ENCODE measurements around the gene LYRM9. TPM values are rescaled to one million over a fixed set of nuclear protein-coding genes. Genes with fewer than 3 reads are reported as not detected.
"Not testable (repeated sequence)": the region's sequence is repeated elsewhere in the genome, so short reads cannot be mapped to it uniquely, and the experiment has no call there.

The LYRM9 gene
- 8.3 TPM in 2 replicates for total RNA-seq

DNA sequence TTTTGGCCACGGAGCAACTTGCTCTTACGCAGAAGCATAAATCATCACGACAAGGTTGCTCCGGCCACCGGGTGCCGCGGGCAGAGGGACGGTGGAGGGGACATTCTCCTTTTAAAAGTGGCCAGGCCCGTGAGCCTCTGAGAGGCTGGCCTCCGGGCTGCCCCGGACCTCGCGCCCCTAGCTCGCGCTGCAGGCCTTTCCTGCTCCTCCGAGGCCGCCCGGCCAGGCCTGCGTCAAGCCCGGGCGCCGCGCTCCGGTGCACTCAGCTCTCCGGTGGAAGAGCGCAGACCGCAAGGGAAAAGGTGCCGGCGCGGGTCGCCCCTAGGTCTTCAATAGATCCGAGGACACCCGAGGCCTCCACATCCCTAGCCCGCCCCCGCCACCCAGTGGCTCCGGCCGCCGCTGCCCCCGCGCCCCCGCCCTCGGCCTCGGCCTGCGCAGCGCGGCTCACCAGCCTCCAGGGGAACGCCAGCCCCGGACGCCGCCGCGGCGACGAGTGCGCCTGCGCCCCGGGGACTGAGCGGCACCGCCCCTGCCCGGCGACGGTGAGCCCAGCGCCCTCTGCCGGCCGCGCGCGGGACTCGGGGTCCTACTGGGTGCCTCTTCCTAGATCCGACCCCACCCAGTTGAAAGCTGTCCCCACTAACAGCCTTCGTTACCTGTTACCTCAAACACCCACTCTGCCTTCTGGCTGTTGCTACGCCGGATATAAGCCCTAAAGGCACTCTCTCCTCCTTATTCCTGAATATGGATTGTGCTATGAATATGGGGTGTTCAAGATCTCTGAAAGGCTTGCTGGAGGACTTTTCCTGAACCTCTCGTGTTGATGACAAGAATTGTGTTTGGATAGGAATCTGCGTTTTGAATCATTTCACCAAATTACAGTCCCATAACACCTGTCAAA is at the start of gene LYRM9:
LYRM9 (minus strand) TSS at position 500 of the 904 bp plus-strand sequence. CDS start 10,671 bp downstream, outside the sequence.
- peak; percentile 49 for DNase-seq (ENCODE audit: low read depth)

DNA sequence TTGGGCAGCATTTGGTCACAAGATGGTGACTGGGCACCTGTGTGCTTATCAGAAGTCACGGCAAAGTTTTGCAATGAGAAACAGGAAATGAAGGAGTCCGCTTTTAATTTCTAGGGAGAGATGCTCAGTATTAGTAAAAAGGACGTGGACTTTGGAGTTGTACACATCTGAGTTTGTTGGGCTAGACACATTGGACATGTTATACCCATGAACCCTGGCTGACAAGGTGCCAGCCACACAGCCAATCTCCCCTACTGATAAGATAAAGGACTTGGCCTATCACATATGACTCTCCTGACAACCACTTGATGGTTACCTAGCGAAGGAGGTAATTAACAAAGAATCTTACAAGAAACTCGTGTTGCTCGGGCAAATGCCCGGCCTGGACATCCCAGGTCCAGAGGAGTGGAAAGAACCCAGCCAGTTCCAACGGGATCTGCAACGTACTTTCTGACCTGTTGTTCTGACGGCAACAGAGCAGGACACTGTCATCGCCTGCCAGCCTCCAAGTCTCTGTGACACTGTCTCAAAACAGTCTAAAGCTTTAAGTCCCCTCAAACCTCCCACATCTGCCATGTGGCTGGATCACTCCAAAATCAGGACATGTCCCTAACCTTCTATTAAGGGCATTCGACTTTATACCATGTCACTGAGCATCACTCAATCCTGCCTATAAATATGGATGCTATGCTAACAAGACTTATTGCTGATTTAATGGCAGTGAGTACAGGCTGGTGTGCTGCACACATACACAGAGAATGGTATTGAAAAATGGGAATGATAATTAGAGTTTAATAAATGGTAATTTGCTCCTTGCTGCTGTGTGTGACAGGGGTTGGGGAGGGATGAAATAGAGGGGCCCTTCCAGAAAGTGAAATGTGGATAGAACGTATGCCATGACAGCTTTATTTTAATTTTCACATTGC is 47.6 kb upstream of the LYRM9 start:
- no peak for DNase-seq (ENCODE audit: low read depth)

DNA sequence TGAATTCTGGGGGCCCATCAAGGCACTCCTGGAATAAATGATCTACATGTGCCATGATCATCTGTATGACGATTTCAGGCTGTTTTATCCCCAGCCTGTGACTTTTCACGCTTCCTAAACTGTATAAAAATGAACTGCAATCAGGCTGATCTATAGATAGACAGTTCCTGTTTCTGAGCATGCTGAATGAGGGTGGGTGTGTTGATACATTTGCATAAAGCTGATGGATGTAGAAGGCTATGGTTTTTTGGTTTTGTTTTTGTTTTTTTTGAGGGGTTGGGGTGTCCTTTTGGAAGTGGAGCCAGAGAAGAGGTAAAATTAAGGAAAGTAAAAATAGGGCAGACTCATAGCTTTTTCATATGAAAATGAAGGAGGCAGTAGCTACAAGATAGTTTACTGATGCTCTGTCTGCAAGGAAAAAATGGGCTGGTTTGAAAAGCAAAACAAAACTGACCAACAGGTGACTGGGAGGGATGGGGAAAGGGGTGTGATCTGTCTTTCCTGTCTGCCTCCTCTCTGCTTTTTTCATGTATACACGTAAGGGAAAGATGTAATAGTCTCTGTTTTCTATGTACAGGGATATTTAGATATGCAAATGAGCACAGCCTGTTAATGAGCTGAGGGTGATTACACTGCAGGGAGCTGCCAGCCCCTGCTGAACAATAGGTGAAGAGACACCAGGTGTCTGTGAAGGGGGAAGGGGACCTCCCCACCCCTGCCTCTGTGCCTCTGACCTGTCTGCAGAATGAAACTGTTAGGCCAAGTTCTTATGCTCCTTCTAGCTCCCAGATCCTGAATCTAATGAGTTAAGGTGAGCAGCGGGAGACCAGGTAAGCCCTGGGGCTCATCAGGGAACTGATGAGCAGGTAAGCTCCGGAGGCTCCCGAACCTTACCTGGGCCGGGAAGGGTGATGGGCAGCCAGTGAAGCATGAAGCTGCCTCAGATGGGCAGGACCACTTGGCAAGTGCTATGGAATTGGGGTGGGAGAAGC is 46.6 kb upstream of the LYRM9 start:
- no peak for DNase-seq (ENCODE audit: low read depth)

DNA sequence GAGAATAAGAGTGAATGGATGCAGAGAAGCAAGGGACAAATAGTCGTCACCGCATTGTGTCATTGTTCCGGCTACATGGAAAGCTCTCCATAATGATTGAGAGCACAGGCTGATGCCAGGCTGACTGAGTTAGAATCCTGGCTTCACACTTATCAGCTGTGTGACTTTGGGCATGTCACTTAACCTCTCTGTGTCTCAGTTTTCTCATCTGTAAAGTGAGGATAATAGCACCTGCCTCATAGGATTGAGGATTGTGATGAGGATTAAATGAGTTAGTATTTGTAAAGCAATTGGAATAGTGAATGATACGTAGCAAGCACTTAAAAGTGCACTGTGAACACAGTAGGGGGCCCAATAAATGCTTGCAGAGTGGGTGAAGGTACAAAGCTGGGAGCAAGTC is 45.7 kb upstream of the LYRM9 start:
- no peak for DNase-seq (ENCODE audit: low read depth)

- DNase-seq (ENCODE audit: low read depth), result no peak
Observed at GRCh38 chr17:27938241-27938640, 45.1 kb upstream of the LYRM9 start.

DNA sequence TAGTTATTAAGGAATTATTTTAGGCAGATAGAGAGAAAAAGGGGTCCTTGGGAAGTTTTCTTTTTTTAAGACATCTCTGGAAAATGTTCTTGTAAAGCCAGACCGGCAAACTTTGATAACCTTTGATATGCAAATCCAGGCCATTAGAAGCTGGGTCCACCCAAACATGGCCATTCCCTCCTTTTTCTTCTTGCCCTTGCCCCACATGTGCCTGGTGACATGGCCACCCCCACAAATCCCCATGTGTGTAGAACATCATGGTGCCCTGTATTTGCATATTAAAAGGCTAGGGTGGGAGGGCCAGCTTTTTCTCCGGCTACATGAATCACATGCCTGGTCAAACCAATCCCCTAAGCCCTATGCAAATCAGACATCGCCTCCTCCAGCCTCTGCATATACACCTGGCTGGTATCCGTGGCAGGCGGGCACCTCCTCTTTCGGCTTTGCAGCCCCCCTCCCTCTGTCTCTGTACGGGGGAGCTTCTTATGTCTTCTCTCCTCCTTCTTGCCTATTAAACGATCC is 43.9 kb upstream of the LYRM9 start:
- DNase-seq (ENCODE audit: low read depth), result no peak

DNA sequence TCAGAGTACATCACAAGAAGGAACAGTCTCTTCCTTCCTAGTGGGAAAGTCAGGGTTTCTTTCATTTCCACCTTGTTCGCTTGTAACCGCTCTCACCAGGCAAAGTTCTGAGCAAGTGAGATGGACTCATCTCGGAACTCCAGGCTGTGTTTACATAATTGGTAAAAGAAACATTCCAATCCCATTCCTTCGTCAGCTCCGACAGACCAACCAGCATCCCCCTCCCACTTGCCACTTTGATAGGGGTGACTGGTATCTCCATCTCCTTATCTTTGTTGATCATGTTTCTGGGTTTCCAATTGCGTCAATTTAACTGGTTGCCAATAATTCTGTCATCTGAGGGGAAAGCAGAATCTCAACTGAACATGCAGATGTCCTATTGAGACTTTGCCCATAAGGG is 36.8 kb upstream of the LYRM9 start:
- no peak for DNase-seq (ENCODE audit: low read depth)

GRCh38 chr17:27928587-27928986 is 35.4 kb upstream of the LYRM9 start:
- no peak for DNase-seq (ENCODE audit: low read depth)

- DNase-seq (ENCODE audit: low read depth), result no peak
Observed at GRCh38 chr17:27927781-27928180, 34.6 kb upstream of the LYRM9 start.

- no peak for DNase-seq (ENCODE audit: low read depth)
Observed at GRCh38 chr17:27921599-27921998, 28.4 kb upstream of the LYRM9 start.

- no peak for DNase-seq (ENCODE audit: low read depth)
Observed at GRCh38 chr17:27921077-27921476, 27.9 kb upstream of the LYRM9 start.

DNA sequence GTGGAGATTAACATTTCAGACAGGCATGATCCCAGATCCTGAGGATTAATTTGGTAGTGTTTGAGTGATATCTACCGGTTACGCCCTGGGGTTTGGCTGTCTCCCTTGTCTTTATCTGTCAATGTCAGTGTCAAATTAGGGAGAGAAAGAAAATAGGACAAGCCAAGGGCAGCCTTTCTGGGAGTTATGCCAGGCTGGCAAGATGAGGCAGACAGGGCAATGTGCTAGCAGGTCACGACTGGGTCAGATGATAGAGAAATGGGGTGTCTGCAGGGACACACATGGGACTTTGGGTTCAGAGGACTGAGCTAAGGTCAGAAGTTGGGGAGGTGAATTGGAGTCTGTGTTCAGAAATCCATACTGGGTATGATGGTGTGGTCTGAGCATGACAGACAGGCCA is 27.4 kb upstream of the LYRM9 start:
- DNase-seq (ENCODE audit: low read depth), result no peak

DNA sequence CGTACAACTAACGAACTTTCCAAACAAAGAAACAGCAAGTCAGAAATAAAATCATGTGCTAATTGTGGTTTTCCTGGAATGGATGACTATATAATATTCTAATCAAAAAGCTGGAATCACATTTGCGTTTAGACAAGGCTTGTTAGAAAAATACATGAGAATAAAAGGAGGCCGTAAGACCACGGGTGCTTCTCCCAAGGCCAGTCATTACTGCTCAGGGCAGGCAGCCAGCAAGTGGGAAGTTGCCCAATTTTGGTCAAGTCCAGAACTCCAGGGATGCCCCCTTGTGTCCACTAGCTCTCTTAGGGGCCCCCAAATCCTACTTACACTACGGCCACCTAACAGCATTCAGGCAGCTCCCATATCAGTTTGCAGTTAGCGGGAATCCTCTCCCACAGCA is 25.9 kb upstream of the LYRM9 start:
- no peak for DNase-seq (ENCODE audit: low read depth)

DNA sequence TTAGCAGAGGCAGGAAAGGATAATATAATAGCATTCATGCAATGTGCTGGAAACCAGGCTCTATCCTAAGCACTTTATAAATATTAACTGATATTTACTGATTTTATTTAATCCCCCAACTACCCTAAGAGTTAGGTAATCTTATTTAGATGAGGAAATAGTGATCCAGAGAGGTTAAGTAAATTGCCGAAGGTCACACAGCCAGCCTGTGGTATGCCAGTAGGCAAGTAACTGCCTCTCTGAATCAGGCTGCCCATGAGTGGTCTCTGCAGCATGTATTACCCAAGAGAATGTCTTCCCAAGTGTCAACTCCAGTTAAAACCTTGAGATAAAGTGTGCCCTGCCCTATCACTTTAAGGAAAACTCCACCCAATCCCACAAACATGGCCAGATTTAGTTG is 25.3 kb upstream of the LYRM9 start:
- DNase-seq (ENCODE audit: low read depth), result no peak

DNA sequence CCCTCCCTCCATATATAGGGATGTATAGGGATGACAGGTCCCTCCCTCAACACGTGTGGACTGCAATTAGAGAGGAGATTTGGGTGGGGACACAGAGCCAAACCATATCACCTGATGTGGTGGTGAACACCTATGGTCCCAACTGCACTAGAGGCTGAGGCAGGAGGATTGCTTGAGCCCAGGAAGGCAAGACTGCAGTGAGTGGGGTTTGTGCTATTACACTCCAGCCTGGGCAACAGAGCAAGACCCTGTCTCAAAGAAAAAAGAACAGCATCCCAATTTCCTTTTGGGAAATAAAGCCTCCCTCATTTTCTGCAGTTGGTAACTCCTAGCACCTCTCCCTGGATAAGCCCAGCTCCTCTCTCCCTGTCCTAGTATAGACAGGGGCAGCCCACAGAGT is 23.8 kb upstream of the LYRM9 start:
- DNase-seq (ENCODE audit: low read depth), result no peak

DNA sequence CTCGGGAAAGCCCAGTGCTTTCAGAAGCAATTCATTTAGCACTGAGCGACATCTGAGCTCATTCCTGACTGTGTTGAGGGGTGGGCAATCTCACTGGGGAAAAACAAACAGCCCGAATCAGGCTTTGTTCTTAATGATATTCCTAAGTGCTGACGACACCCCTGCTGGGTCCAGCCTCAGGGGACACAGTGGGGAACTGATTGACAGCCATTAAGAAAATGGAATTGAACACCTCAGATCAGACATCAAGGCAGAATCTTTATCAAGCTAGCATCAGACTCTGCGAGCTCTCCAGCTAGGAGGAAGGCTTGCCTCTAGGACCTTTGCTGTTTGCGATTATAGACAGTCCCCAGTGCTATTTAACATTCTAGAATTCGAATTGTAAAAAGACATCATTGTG is 22.5 kb upstream of the LYRM9 start:
- no peak for DNase-seq (ENCODE audit: low read depth)

GRCh38 chr17:27914382-27914781 is 21.2 kb upstream of the LYRM9 start:
- DNase-seq (ENCODE audit: low read depth), result no peak

DNA sequence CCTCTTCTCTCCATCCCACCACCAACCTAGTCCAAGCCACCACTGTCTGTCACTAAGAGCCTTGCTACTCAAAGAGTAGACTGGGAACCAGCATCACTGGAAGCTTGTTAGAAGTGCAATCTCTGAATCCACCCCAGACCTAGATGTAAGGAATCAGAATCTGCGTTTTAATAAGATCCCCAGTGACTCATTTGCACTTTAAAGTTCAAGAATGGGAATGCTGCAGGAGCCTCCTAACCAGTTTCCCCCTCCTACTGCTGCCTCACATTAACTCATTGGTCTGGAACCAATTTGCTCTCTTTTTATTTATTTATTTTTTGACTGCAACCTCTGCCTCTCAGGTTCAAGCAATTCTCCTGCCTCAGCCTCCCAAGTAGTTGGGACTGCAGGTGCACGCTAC is 19.8 kb upstream of the LYRM9 start:
- peak; percentile 82 for DNase-seq (ENCODE audit: low read depth)

- DNase-seq (ENCODE audit: low read depth), result not testable (repeated sequence)
Observed at GRCh38 chr17:27912299-27912698, 19.1 kb upstream of the LYRM9 start.

GRCh38 chr17:27907976-27908558 is 14.9 kb upstream of the LYRM9 start:
- DNase-seq (ENCODE audit: low read depth), result no peak

- DNase-seq (ENCODE audit: low read depth), result peak; percentile 69
Observed at GRCh38 chr17:27906623-27907022, 13.5 kb upstream of the LYRM9 start.
